SK-N-SH treated with all-trans-retinoic acid at 6 μM for 48 hours (cell line): ENCODE measurements around the gene TMEM232.

ENCODE experiments used
- ATAC-seq: fragments of 200-7000 bp; cut with Tn5 transposase; 3 replicates; pipeline ENCODE4 v1.9.1; 2020; ENCODE audit warnings: mild to moderate bottlenecking, moderate library complexity
- ARNTL ChIP-seq: fragments of 450-650 bp; formaldehyde crosslinking; IDR thresholded peaks from 2 replicates; pipeline ENCODE4 v1.5.0; 2020; ENCODE audit warnings: low read depth, mild to moderate bottlenecking, moderate library complexity, borderline replicate concordance
- BACH2 ChIP-seq: fragments of 250-450 bp; sonication (Bioruptor Pico); IDR thresholded peaks from 2 replicates; pipeline ENCODE4 v1.9.0; 2021; ENCODE audit warnings: mild to moderate bottlenecking, borderline replicate concordance
- ESRRG ChIP-seq: fragments of 250-450 bp; sonication (Bioruptor Pico); IDR thresholded peaks from 2 replicates; pipeline ENCODE4 v1.6.1; 2021; ENCODE audit warnings: mild to moderate bottlenecking
- GLIS3 ChIP-seq: fragments of 250-450 bp; sonication (Bioruptor Pico); IDR thresholded peaks from 2 replicates; pipeline ENCODE4 v1.5.0; 2020; ENCODE audit warnings: mild to moderate bottlenecking, moderate library complexity
- ISL1 ChIP-seq: fragments of 250-450 bp; sonication (Bioruptor Pico); IDR thresholded peaks from 2 replicates; pipeline ENCODE4 v2.1.2; 2022; ENCODE audit warnings: mild to moderate bottlenecking, moderate library complexity
- SNAI2 ChIP-seq: fragments of 250-450 bp; sonication (Bioruptor Pico); IDR thresholded peaks from 2 replicates; pipeline ENCODE4 v1.5.0; 2020; ENCODE audit warnings: mild to moderate bottlenecking, moderate library complexity
- TCF4 ChIP-seq: fragments of 250-450 bp; sonication (Bioruptor Pico); IDR thresholded peaks from 2 replicates; pipeline ENCODE4 v1.8.0; 2021; ENCODE audit warnings: mild to moderate bottlenecking, moderate library complexity, borderline replicate concordance
- TOX ChIP-seq: fragments of 250-450 bp; sonication (Bioruptor Pico); IDR thresholded peaks from 2 replicates; pipeline ENCODE4 v1.8.0; 2021; ENCODE audit warnings: mild to moderate bottlenecking, moderate library complexity, borderline replicate concordance
- ZC3H10 ChIP-seq: fragments of 250-450 bp; sonication (Bioruptor Pico); IDR thresholded peaks from 2 replicates; pipeline ENCODE4 v1.5.1; 2021; ENCODE audit warnings: mild to moderate bottlenecking, moderate library complexity
- ZFP3 ChIP-seq: fragments of 250-450 bp; sonication (Bioruptor Pico); IDR thresholded peaks from 2 replicates; pipeline ENCODE4 v1.5.0; 2020; ENCODE audit warnings: mild to moderate bottlenecking, moderate library complexity
- ZFP30 ChIP-seq: fragments of 450-650 bp; formaldehyde crosslinking; IDR thresholded peaks from 2 replicates; pipeline ENCODE4 v1.5.0; 2022; ENCODE audit warnings: mild to moderate bottlenecking, moderate library complexity
- ZNF565 ChIP-seq: fragments of 450-650 bp; formaldehyde crosslinking; conservative IDR thresholded peaks from 2 replicates; pipeline ENCODE4 v1.5.0; 2020; ENCODE audit warnings: low read depth, mild to moderate bottlenecking, moderate library complexity
- ZNF8 ChIP-seq: fragments of 450-650 bp; formaldehyde crosslinking; IDR thresholded peaks from 2 replicates; pipeline ENCODE4 v1.5.0; 2020; ENCODE audit warnings: mild to moderate bottlenecking, moderate library complexity
- TF ChIP-seq, protein P1 (sequence below): fragments of 250-450 bp; sonication (Bioruptor Pico); IDR thresholded peaks from 2 replicates; pipeline ENCODE4 v1.5.1; 2020; ENCODE audit warnings: low read depth, mild to moderate bottlenecking, moderate library complexity
- TF ChIP-seq, protein P2 (sequence below): fragments of 250-450 bp; sonication (Bioruptor Pico); IDR thresholded peaks from 2 replicates; pipeline ENCODE4 v1.8.0; 2021; ENCODE audit warnings: low read depth, mild to moderate bottlenecking, moderate library complexity, borderline replicate concordance
- TF ChIP-seq, protein P3 (sequence below): fragments of 250-450 bp; sonication (Bioruptor Pico); IDR thresholded peaks from 2 replicates; pipeline ENCODE4 v1.5.1; 2021; ENCODE audit warnings: mild to moderate bottlenecking, moderate library complexity
- TF ChIP-seq, protein P4 (sequence below): fragments of 250-450 bp; sonication (Bioruptor Pico); IDR thresholded peaks from 2 replicates; pipeline ENCODE4 v1.5.0; 2020; ENCODE audit warnings: mild to moderate bottlenecking, moderate library complexity
- TF ChIP-seq, protein P5 (sequence below): fragments of 250-450 bp; sonication (Bioruptor Pico); IDR thresholded peaks from 2 replicates; pipeline ENCODE4 v1.8.0; 2020; ENCODE audit warnings: mild to moderate bottlenecking, moderate library complexity, borderline replicate concordance

The TMEM232 gene

DNA sequence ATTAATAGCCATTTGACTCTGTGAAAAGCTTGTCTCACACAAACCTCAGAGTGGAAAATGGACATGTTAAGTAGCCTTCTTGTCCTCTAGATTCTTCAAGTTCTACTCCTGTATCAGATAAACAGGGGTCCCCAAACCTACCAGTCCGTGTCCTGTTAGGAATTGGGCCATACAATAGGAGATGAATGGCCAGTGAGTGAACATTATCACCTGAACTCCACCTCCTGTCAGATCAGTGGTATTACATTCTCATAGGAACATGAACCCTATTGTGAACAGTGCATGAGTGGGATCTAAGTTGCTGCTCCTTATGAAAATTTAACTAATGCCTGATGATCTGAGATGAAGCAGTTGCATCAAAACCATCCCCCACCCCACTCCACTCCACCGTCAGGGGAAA is 136.3 kb downstream of the TMEM232 start (continued):
- TF ChIP-seq, protein P1, sequence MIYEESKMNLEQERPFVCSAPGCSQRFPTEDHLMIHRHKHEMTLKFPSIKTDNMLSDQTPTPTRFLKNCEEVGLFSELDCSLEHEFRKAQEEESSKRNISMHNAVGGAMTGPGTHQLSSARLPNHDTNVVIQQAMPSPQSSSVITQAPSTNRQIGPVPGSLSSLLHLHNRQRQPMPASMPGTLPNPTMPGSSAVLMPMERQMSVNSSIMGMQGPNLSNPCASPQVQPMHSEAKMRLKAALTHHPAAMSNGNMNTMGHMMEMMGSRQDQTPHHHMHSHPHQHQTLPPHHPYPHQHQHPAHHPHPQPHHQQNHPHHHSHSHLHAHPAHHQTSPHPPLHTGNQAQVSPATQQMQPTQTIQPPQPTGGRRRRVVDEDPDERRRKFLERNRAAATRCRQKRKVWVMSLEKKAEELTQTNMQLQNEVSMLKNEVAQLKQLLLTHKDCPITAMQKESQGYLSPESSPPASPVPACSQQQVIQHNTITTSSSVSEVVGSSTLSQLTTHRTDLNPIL (CRISPR knock-in tag) = no peak
- TF ChIP-seq ZNF8 (CRISPR knock-in tag) = no peak
- TF ChIP-seq BACH2 = no peak
- no peak for TF ChIP-seq ZFP30 (CRISPR knock-in tag)
- TF ChIP-seq ISL1 (CRISPR knock-in tag) = no peak
- TF ChIP-seq, all 23 proteins: peak for 0

DNA sequence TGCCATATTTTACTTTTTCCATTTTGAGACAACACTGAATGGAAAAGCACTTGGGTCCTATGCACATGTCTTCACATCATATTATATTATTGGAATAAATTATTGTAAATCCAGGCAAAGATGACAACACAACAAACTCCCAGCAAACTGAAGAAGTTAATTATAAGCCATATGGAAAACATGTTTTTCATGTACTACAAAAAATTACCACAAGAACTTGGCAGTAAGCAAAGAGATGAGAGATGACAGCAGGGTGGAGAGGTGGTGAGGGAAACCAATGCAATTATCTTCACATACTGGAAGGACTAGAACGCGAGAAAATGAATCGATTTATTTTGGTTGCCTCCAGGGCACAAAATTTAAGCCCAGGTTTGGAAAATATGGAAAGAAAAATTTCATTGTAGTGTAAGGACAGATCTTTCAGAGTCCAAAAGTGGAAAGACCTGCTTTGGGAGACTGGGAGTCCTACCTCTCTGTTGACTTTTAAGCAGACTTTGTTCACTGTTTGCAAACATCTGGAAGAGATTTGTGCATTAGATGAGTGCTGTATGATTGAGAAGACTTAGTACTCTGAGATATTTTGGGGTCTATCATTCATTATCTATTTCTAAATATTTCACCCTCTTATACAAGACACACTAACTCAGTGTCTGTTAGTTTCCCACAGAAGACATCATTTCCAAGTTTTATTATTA is 138.0 kb downstream of the TMEM232 start:
- TF ChIP-seq ZFP3 (CRISPR knock-in tag) = no peak
- TF ChIP-seq SNAI2 (CRISPR knock-in tag) = no peak
- TF ChIP-seq, protein P2, sequence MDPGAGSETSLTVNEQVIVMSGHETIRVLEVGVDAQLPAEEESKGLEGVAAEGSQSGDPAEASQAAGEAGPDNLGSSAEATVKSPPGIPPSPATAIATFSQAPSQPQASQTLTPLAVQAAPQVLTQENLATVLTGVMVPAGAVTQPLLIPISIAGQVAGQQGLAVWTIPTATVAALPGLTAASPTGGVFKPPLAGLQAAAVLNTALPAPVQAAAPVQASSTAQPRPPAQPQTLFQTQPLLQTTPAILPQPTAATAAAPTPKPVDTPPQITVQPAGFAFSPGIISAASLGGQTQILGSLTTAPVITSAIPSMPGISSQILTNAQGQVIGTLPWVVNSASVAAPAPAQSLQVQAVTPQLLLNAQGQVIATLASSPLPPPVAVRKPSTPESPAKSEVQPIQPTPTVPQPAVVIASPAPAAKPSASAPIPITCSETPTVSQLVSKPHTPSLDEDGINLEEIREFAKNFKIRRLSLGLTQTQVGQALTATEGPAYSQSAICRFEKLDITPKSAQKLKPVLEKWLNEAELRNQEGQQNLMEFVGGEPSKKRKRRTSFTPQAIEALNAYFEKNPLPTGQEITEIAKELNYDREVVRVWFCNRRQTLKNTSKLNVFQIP (CRISPR knock-in tag) = no peak
- TF ChIP-seq ZNF8 (CRISPR knock-in tag) = no peak
- no peak for TF ChIP-seq ESRRG (CRISPR knock-in tag)
- TF ChIP-seq ZNF565 (CRISPR knock-in tag) = no peak
- TF ChIP-seq, protein P3, sequence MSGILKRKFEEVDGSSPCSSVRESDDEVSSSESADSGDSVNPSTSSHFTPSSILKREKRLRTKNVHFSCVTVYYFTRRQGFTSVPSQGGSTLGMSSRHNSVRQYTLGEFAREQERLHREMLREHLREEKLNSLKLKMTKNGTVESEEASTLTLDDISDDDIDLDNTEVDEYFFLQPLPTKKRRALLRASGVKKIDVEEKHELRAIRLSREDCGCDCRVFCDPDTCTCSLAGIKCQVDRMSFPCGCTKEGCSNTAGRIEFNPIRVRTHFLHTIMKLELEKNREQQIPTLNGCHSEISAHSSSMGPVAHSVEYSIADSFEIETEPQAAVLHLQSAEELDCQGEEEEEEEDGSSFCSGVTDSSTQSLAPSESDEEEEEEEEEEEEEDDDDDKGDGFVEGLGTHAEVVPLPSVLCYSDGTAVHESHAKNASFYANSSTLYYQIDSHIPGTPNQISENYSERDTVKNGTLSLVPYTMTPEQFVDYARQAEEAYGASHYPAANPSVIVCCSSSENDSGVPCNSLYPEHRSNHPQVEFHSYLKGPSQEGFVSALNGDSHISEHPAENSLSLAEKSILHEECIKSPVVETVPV = no peak
- no peak for TF ChIP-seq ZFP30 (CRISPR knock-in tag)
- no peak for TF ChIP-seq TOX (CRISPR knock-in tag)
- TF ChIP-seq, protein P4, sequence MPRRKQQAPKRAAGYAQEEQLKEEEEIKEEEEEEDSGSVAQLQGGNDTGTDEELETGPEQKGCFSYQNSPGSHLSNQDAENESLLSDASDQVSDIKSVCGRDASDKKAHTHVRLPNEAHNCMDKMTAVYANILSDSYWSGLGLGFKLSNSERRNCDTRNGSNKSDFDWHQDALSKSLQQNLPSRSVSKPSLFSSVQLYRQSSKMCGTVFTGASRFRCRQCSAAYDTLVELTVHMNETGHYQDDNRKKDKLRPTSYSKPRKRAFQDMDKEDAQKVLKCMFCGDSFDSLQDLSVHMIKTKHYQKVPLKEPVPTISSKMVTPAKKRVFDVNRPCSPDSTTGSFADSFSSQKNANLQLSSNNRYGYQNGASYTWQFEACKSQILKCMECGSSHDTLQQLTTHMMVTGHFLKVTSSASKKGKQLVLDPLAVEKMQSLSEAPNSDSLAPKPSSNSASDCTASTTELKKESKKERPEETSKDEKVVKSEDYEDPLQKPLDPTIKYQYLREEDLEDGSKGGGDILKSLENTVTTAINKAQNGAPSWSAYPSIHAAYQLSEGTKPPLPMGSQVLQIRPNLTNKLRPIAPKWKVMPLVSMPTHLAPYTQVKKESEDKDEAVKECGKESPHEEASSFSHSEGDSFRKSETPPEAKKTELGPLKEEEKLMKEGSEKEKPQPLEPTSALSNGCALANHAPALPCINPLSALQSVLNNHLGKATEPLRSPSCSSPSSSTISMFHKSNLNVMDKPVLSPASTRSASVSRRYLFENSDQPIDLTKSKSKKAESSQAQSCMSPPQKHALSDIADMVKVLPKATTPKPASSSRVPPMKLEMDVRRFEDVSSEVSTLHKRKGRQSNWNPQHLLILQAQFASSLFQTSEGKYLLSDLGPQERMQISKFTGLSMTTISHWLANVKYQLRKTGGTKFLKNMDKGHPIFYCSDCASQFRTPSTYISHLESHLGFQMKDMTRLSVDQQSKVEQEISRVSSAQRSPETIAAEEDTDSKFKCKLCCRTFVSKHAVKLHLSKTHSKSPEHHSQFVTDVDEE (CRISPR knock-in tag) = no peak
- no peak for ATAC-seq

DNA sequence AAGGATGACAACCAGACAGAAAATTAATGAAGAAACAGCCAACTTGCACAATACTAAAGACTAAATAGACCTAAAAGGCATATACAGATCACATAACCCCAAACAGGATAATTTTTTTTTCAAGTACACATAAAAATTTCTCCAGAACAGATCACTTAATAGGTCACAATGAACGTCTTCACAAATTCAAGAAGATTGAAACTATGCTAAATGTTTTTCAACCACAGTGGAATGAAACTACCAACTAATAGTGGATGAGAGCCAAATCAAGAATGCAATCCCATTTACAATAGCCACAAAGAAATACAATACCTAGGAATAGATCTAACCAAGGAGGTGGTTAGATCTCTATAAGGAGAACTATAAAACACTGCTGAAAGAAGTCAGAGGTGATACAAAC is 145.8 kb downstream of the TMEM232 start:
- TF ChIP-seq ZC3H10 (CRISPR knock-in tag) = no peak
- no peak for TF ChIP-seq ZNF565 (CRISPR knock-in tag)
- TF ChIP-seq, protein P2 (CRISPR knock-in tag) = no peak
- TF ChIP-seq, protein P5, sequence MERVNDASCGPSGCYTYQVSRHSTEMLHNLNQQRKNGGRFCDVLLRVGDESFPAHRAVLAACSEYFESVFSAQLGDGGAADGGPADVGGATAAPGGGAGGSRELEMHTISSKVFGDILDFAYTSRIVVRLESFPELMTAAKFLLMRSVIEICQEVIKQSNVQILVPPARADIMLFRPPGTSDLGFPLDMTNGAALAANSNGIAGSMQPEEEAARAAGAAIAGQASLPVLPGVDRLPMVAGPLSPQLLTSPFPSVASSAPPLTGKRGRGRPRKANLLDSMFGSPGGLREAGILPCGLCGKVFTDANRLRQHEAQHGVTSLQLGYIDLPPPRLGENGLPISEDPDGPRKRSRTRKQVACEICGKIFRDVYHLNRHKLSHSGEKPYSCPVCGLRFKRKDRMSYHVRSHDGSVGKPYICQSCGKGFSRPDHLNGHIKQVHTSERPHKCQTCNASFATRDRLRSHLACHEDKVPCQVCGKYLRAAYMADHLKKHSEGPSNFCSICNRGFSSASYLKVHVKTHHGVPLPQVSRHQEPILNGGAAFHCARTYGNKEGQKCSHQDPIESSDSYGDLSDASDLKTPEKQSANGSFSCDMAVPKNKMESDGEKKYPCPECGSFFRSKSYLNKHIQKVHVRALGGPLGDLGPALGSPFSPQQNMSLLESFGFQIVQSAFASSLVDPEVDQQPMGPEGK (CRISPR knock-in tag) = no peak
- TF ChIP-seq TCF4 (CRISPR knock-in tag) = no peak
- TF ChIP-seq ESRRG (CRISPR knock-in tag) = no peak
- no peak for TF ChIP-seq GLIS3 (CRISPR knock-in tag)
- no peak for TF ChIP-seq ARNTL (CRISPR knock-in tag)
- no peak for ATAC-seq
